ENCODE data around the gene MXD3. TPM values are rescaled to one million over a fixed set of nuclear protein-coding genes. Genes with fewer than 3 reads are reported as not detected.
"Not testable (repeated sequence)": the region's sequence is repeated elsewhere in the genome, so short reads cannot be mapped to it uniquely, and the experiment has no call there.

Gene MXD3
- total and polyA plus RNA-seq, 2 of the 4 experiments (the other 2 are of a cell fraction): 7.3 to 12.9 TPM

GRCh38 chr5:177360740-177361139 is 49.0 kb upstream of the MXD3 start:
- dilution Hi-C loops (cut with HindIII; ENCODE audit: low sequenced_read_pairs, unreplicated experiment); H4K20me1 ChIP-seq (ENCODE audit: insufficient read depth, low read length); H3K27ac ChIP-seq (ENCODE audit: insufficient read depth, low read length); H2BK120ac ChIP-seq (ENCODE audit: low read depth, low read length); H3K18ac ChIP-seq (ENCODE audit: low read depth, low read length); H2AK9ac ChIP-seq (replicated peaks; ENCODE audit: low read depth, low read length, poor library complexity); H2AFZ ChIP-seq (replicated peaks; ENCODE audit: low read length, poor library complexity); H4K5ac ChIP-seq (ENCODE audit: low read depth, low read length); H2BK20ac ChIP-seq (ENCODE audit: low read depth, low read length); H3K36me3 ChIP-seq (ENCODE audit: control insufficient read depth, insufficient read depth, low read length); in situ Hi-C loops (cut with MboI; ENCODE audit: low sequenced_read_pairs); H4K8ac ChIP-seq (ENCODE audit: low read depth in 2 of 2, low read length in 2 of 2); H3K4me1 ChIP-seq (ENCODE audit: control insufficient read depth, insufficient read depth, low read length); H4K91ac ChIP-seq (ENCODE audit: insufficient read depth, low read depth, low read length); CTCF ChIA-PET; H2AK5ac ChIP-seq (ENCODE audit: low read depth, low read length); intact Hi-C loops (cut with micrococcal nuclease); H3K56ac ChIP-seq (ENCODE audit: extremely low read depth, insufficient read depth, low read length); H3K9me3 ChIP-seq (ENCODE audit: control insufficient read depth, insufficient read depth, low read length); H3K4ac ChIP-seq (ENCODE audit: low read depth, low read length); H3K9ac ChIP-seq (ENCODE audit: low read depth, low read length); BruUV-seq (replicated peaks); H3K9me1 ChIP-seq (ENCODE audit: insufficient read depth, low read length); ATAC-seq (ENCODE audit: low read depth); DNase-seq; H3K4me3 ChIP-seq (ENCODE audit: insufficient read depth, low read depth, low read length); H2BK15ac ChIP-seq (ENCODE audit: low read depth, low read length); H3K79me1 ChIP-seq (ENCODE audit: low read depth in 1 of 2, low read length in 2 of 2); H3K14ac ChIP-seq (replicated peaks; ENCODE audit: low read depth, low read length); H2BK5ac ChIP-seq (ENCODE audit: low read depth, low read length, poor library complexity, severe bottlenecking); H3K4me2 ChIP-seq (ENCODE audit: low read depth, low read length); H3K23ac ChIP-seq (ENCODE audit: low read depth, low read length): not testable (repeated sequence)
- peaks cover 25% of the 10 kb centered on the region for H3K27me3 ChIP-seq (ENCODE audit: control insufficient read depth, insufficient read depth, low read length)
- WGBS, 2 experiments (ENCODE audit: extremely low coverage in 2 of 2, insufficient read length in 1 of 2): no CpG with 5 or more reads among the region's 7 CpGs
- POLR2A ChIA-PET (ENCODE audit: unreplicated experiment): interaction anchor here (1.4 kb wide), 1 partner anchor 9 kb away, joined by 4 read pairs; no protein-coding TSS in a partner anchor
